NOMO-1 treated with dmso at 0.1 percent for 144 hours (cell line): ENCODE results near the gene SNX10.
A peak's percentile ranks its signal among the peaks of the same experiment; 100 is the strongest.

Source experiments
- DNase-seq: peaks from one replicate; lab custom pipeline; 2025; ENCODE audit not compliant: unreplicated experiment; lab: John Stamatoyannopoulos, UW

SNX10 gene

DNA sequence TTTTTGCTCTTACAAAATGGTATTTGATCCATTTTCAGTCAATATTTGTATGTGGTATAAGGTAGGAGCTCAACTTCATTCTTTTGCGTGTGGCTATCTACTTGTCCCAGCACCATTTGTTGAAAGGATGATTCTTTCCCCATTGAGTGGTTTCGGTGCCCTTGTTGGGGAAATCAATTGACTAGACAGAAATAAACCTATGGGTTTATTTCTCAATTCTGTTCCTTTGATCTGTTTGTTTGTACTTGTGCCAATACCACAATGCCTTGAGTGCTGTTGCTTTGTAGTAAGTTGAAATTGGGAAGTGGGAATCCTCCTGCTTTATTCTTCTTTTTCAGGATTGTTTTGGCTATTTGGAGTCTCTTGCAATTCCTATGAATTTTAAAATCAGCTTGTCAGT, 41.0 kb downstream of the SNX10 start:
- DNase-seq, result no peak

DNA sequence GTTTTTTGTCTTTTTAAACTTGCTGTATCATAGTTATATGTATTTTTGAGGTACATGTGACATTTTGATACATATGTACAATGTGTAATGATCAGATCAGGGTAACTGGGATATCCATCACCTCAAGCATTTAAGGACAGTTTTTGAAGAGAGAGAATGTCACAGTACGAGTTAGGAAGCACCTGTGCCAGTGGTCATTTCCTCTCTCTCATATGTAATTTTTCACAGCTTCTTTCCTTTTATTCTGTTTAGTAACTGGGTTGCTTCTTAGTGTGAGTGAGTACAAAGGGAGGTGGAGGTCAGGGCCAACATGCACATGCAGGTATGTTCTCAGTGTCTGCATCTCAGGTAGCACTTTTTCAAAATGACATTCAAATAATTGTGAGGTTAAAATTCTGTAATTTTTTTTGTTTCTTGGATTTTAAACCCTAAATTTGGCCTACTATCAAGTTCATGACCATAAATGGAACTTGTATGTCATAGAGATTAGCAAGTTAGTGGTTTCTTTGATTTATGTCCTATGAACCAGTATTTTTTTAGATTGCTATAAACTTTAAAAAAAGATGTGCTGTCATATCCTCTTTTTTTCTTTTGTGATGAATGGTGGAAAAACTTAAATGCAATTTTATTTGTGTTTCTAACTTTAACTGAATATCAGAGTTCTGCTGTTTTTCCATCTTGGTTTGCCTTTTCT, 42.7 kb downstream of the SNX10 start:
- DNase-seq, result no peak

DNA sequence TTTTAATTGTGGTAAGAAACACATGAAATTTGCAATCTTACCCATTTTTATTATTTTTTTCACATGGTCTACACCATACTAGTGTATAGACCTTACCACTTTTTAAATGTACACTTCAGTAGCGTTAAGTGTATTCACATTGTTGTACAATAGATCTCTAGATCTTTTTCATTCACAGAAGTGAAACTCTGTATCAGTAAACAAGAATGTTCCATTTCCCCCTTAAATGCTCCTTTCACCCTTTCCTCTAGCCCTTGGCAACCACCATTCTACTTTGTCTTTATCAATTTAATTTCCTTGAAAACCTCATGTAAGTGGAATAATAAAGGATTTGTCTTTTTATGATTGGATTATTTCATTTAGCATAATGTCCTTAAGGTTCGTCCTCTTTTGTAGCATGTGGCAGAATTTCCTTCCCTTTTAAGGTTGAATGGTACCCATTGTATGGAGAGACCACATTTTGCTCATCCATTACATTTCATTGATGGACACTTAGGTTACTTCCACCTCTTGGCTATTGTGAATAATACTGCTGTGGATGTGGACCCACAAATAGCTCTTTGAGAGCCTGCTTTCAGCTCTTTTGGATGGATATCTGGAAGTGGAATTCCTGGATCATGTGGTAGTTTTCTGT, 45.7 kb downstream of the SNX10 start:
- DNase-seq, result no peak

DNA sequence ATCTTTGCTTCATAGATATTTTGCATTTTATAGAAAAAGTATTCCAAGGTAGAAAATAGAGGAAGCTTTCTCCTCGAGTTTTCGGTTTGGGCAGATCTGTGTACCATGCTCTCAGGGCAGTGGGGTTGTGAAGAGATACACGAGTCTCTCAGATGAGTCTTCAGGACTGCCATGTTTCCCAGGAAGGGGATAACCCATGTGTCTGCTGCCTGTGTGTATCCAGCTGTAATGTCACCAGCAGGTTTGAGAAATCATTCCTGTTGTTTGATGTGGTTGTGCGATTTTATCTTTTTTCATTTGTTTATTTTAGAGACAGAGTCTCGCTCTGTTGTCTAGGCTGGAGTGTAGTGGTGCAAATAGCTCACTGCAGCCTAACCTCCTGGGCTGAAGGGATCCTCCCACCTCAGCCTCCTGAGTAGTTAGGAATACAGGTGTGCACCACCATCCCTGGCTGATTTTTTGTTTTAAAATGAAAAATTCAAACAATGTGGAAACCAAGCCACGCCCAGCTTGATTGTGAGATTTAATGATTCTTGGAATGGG, 48.9 kb downstream of the SNX10 start:
- DNase-seq, result no peak

DNA sequence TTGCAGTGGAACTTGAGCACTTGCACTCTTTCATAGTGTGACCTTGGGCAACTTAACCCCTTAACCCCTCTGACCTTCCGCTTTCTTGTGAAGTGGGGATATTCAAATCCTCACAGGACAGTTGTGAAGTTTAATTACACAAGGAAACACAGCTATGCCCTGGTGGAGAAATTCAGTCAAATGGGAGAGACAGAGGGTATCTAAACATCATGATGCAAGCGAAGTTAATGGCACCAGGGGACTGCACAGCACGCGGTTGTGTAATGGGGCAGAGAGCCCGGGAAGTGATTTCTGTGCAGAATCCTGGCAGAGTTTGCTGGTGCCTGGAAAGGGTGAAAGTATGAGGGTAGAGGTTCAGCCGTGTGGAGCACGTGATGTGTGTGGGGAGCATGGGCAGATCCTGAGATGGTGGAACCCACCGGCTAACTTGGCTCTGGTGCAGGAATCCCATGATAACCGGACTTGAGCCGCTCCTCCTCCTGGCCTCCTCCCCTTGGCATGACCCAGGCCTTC, 51.7 kb downstream of the SNX10 start:
- DNase-seq, result no peak

DNA sequence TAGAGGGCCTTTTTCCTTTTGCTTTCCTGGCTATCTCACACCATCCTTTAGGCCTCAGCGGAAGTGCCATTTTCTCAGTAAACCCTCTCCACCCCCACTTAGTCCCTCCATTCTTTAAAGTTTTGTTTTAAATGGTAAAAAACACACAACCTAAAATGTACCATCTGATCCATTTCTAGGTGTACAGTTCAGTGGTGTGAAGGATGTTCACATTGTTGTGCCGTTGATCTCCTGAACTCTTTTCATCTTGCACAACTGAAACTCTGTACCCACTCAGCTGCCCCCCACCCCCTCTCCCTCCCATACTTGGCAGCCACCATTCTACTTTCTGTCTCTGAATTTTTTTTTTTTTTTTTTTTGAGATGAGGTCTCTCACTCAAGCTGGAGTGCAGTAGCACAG, 52.2 kb downstream of the SNX10 start:
- no peak for DNase-seq

DNA sequence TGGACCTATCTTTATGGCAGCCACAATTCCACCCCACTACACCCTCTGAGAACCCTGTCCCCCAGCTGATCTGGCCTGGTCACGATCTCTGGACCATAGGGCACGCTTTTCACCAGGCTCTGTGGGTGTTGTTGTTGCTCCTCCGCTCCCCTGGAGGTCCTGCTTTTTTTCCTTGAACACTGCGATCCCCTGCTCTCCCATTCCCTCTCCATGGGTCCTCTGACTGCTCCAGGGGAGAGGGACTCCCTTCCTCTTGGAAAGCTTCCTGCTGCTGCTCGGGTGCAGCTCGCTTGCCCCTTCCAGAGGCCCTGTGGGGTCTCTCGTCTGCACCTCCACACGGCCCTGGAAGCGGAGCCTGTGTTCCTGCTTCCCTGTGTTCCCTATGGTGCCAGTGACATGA, 53.5 kb downstream of the SNX10 start:
- no peak for DNase-seq

DNA sequence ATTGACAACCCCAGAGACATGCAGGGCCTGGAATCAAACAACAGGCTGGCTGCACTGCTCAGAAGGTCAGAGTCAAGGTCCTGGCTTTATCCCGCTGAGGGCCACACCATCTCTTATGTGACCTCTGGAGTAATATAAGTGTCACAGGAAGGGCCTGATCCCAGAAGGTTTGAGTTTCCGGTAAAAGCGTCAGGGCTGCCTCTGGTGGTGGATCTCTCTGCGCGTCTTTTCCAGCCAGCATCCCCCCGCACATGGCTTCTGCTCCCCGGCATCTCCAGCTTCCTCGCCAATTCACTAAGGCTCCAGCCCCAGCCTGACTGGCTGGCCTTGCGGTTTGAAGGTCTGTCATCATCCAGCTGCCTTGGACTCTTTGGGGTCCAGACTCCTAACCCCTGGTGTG, 54.2 kb downstream of the SNX10 start:
- DNase-seq, result no peak

DNA sequence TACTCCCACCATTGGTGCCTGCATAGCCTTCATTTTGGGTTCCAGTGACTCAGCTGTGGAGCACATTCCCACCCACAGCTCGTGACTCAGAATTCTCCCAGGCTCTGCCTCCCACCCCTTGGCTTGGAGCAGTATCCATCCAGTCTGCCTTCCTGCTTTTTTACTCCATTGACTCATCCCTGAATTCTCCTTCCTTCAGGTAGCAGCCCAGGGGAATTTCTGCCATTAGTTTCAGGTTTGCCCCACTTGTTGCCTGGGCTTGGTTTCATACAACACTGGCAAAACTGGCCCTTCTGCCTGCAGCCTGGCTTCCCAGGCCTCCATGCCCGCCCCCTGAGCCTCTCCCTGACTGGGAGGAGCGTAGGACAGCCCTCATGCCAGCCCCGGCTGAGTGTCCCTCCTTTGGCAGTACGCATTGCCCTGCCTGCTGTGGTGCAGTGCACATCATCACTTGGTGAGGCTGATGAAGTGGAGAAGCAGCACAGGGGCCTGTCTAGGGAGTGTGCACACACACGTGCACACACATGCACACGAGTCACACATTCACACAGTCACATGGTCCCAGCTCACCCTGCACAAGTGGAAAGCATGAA, 55.0 kb downstream of the SNX10 start:
- no peak for DNase-seq

DNA sequence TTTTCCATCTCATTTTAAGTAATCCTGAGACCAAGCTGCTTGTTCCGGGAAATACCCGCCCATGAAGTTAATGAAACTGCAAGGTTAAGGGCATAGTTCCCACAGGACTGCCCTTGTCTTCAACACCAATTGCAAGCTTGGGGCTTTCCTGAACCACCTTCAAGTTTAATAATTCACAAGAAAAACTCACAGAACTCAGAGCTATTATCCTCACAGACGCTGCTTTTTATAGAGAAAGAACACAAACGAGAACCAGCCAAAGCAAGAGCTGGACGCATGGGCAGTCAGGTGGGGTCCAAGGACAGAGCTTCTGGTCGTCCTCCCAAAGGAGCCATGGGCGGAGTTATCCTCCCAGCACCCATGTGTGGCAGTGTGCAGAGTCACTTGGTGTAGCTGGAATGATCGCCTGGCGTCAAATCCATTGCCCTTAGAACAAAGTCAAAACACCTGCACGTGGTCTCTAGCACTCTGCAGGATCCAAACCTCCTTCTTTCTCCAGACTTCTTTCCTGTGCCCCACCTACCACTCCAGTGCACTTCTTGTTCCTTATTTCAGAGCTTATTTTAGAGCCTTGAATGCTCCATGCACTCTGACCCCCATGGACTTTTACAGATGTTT, 56.7 kb downstream of the SNX10 start:
- DNase-seq, result no peak

DNA sequence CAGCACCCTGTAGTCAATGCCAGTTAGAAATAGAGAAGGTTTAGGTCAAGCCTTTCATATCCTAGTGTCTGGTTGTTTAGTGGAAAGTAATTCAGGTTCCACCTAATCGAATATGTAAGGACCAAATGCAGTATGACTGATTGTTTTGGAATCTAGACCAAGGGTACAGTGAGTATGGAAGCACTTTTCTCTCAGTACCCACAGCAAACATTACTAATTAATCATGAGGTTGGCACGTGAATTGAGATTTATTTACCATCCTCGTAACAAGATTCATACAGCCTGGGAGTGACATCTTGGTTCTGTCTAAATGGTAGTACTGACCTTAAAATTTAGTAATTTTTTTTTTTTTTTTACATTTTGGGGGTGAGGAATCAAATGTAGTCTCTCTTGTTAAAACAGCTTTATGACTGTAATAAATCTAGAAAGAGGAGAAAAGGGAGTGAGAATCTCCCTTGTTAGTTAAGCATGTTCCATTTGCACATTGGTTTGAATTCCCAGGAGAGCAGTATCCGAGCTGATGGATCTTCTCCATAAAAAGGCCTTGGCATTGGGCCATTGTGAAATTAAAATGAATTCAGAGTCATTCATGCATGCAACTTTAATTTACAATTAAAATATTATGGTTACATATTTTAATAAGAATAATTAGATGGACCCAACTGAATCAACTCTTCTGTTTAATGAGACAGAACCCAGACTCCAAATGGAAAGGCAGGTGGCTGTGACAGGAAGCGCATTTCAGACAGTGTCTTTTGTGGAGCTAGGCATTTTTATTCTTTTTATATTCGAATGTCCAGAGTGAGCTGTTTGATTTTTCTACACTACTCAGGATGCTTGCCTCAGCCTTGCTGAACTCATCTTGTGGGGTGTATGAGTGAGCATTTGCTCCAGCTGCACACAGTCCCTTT, 57.6 kb downstream of the SNX10 start:
- no peak for DNase-seq

DNA sequence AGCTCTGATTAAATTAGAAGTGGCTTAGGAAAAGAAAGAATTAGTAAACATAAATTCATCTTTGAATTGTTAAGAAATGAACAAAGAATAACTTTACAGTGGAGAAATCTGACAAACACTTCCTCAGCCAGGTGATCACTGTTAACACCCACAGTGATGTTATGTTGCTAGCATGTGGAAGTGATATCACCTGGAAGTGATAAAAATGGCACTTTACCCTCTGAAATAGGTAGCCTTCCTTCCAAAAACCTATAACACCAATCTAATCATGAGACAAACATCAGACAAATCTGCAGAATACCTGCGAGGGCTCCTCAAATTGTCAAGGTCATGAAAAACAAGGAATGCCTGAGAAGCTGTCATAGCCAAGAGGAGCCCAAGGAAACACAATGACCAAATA, 59.5 kb downstream of the SNX10 start:
- no peak for DNase-seq

DNA sequence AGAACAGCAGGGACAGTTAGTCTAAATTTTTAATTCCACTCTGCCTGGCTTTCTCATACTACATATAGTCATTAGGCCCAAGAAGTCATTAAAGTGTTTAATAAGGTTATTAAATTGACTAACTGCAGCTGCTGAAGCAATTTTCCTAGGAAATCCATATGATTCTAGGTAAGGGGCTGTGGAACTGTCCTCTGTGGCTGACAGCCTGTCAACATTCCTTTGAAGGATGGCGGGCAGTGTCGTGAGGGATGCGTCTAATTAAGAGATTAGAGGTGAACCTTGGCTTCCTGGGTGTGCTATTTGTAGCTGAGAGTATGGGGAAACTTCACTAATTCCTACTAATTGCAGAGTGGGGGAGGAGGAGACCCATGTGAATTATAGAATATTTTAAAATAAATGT, 64.6 kb downstream of the SNX10 start:
- no peak for DNase-seq

DNA sequence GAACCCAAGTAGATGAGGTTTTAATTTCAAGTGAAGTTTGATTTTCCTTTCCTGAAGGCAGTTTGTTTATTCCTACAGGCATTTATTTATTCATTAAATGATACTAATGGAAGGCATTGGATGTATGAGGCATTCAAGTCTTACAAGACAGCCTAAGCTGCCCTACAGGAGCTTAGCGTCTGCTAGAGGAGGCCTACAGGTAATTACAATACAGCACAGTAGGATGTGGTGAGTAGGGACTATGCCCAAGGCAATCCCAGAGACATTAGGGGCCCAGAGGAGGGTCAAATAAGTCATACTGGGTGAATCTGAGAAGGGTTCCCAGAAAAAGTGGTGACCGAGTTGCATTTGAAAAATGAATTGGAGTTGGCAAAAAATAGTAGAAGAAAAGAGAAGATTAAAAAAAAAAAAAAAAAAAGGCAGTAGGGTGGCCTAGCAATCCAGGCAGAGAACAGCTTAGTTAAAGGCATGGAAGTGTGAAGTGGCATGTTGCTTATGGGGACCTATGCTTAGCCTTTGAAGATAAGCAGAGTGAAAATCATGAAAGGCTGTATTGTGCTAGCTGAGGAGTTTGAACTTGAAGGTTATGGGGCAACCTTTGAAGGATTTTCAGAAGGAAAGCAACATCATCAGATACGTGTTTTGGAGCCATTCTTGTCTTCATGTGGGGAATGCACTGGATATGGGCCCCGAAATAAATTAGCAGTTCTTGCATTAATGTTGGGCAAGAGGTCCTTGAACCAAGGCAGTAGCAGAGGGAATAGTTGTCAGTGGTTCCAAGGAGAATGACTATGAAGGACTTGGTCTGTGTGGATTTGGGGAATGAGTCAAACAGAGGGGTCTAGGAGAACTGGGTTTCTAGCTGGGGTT, 65.5 kb downstream of the SNX10 start:
- DNase-seq, result no peak

DNA sequence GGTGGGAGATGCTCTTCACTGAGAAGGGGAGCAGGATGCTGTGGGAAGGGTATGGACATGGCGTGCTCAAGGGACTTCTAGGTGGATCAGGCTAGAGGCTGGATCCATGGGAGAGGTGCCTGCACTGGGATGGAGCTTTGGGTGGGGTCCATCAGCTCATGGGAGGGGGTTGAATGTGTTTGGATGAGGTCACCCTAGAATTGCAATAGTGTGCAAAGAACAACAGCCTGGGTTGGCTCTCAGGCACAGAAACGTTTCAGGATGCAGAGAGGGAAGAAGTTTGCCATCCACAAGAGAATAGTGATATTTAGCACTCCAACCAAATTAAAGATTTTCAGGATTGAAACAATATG, 66.1 kb downstream of the SNX10 start:
- no peak for DNase-seq

DNA sequence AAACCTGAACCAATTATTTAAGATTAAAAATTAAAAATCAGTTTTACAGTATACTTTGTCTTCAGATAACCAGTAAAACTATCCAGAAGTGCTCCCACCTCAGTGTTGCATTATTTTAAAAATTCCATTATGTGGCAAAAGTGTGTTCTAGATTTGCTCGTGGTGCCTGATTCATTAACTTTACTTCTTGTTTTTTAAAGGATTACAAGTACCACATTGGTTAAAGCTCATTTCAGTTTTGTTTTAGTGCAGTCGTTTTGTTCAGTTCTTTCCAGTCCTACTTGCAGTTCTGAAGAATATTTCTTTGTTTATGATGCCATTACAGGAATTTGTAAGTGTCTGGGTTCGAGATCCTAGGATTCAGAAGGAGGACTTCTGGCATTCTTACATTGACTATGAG, 69.0 kb downstream of the SNX10 start:
- peak; percentile 7 for DNase-seq

DNA sequence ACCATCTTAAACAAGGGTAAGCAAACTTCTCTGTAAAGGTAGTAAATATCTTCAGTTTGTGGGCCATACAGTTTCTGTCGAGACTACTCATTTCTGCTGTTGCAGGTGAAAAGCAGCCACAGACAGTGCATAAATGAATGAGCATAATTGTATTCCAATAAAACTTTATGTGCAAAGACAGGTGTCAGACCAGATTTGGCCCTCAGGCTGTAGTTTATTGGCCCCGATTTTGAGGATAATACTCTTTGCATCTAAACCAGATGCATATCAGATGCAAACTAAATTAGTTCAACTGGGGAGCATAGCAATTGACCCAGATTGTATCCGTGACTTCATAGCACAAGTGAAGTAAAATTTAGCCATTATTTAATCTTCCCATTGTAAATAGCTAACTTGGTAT, 70.0 kb downstream of the SNX10 start:
- DNase-seq, result no peak

DNA sequence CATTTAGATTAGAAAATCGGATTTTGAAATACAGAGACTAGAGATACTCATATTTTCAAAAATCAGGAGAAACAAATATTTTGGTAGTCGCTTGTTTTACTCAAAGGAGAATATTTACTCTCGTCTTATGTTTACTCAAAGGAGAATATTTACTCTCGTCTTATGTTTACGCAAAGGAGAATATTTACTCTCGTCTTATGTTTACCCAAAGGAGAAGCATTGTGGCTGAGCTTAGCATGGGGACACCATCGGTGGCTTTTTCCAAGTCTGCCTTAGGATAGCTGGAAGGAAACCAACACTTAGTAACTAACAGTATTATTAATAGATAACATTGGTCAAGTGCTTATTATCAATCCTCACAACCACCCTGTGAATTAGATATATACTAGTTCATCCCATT, 71.8 kb downstream of the SNX10 start:
- no peak for DNase-seq

DNA sequence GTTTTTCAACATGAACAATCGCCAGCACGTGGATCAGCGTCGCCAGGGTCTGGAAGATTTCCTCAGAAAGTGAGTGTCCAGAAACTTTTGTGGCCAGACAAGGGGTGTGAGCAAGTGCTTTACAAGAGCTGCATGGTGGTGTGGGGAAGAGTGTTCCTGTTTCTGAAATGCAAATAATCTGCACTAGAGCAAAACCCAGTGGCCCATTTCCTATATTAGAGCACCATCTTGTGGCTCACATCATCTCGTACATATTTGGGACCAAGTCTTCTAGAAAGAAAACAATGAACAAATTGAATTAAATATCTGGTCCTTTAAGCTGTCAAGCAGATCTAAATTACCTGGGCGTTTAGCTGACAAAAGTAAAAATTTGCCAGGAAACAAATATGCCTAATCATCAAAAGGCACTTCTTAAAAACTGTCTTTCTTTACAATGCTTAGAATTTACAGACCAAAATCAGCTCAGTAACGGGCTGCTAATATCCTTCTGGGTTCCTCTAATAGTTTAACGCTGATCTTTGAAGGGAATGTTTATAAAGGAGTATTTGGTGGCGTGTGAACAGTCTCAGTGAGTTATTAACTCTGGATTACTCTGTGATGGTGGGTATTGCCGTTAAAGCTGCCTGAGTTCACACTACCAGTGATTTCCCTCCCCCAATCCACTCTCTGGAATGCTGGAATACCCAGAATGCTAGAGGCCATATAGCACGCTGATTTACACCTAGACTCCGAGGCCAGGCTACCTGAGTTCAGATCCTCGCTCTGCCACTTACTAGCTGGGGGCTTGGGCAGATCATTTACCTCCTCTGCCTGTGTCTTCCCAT, 73.6 kb downstream of the SNX10 start:
- peak; percentile 81 for DNase-seq
